Lung (tissue), 16 donors: ENCODE measurements around the gene FGF1. TPM values are rescaled to one million over a fixed set of nuclear protein-coding genes. Genes with fewer than 3 reads are reported as not detected.

ENCODE experiments used
- ATAC-seq: fragments of 200-7000 bp; cut with Tn5 transposase; one replicate; pipeline ENCODE4 v1.9.1; 2020; ENCODE audit warnings: moderate number of reproducible peaks; ENCODE audit not compliant: insufficient read depth, low FRiP score
- DNase-seq, 3 donors: peaks; one replicate each; pipeline ENCODE4 v3.0.0-alpha.2; 2013 to 2017
- H3K27ac ChIP-seq, 2 donors: one replicate each; pipeline ENCODE4 v1.5.1; 2013; ENCODE audit warnings: mild to moderate bottlenecking in 2 of 2, moderate library complexity in 2 of 2, control low read depth in 1 of 2, inconsistent platforms in 1 of 2, low read depth in 1 of 2, low read length in 1 of 2
- H3K27me3 ChIP-seq, 3 donors: one replicate each; pipeline ENCODE4 v1.5.1; 2013; ENCODE audit warnings: low read length in 2 of 3; ENCODE audit not compliant: control insufficient read depth in 3 of 3, insufficient read depth in 3 of 3
- H3K36me3 ChIP-seq, 4 donors: one replicate each; pipeline ENCODE4 v1.5.1; 2013; ENCODE audit warnings: low read length in 4 of 4, mild to moderate bottlenecking in 1 of 4, moderate library complexity in 1 of 4; ENCODE audit not compliant: control insufficient read depth in 4 of 4, insufficient read depth in 4 of 4
- H3K4me1 ChIP-seq, 5 donors: one replicate each; pipeline ENCODE4 v1.5.1; 2013; ENCODE audit warnings: low read length in 5 of 5, mild to moderate bottlenecking in 2 of 5, moderate library complexity in 1 of 5; ENCODE audit not compliant: control insufficient read depth in 5 of 5, insufficient read depth in 5 of 5
- H3K4me3 ChIP-seq: one replicate; pipeline ENCODE4 v1.5.1; 2013; ENCODE audit warnings: mild to moderate bottlenecking, control low read depth, moderate library complexity
- H3K9ac ChIP-seq, 2 donors: one replicate each; pipeline ENCODE4 v1.5.1; 2013; ENCODE audit warnings: low read length in 2 of 2, control low read depth in 1 of 2; ENCODE audit not compliant: insufficient read depth in 1 of 2
- H3K9me3 ChIP-seq, 4 donors: one replicate each; pipeline ENCODE4 v1.5.1; 2013; ENCODE audit warnings: low read length in 3 of 4, mild to moderate bottlenecking in 1 of 4, moderate library complexity in 1 of 4; ENCODE audit not compliant: control insufficient read depth in 4 of 4, insufficient read depth in 3 of 4
- WGBS, 2 donors: extraction: QIAGEN DNeasy Blood & Tissue Kit; methylation state at CpG; one replicate each; pipeline ENCODE4 v1.1.7; 2013; 5-methylcytosine and 5-hydroxymethylcytosine counted together
- long read RNA-seq, 5 donors: transcript quantifications; one replicate each; lab custom pipeline, GENCODE V29; 2026
- polyA plus RNA-seq, 2 donors: library from polyadenylated mRNA; stranded (reverse); fragments of 200-250 nt; gene quantifications; one replicate each; pipeline ENCODE4 v1.2.1, GENCODE V29; 2013
- total RNA-seq, 2 donors: library from RNA; depleted of rRNA in 1 of 2; stranded (reverse); fragments of >200 nt in 1 of 2; gene quantifications; one replicate each; pipeline ENCODE4 v1.2.1, GENCODE V29; 2014 to 2021
- TF ChIP-seq, protein P1 (sequence below): IDR thresholded peaks from 2 replicates; pipeline ENCODE4 v1.5.1; 2012; ENCODE audit warnings: mild to moderate bottlenecking; ENCODE audit errors: control extremely low read depth, extremely low read depth
- donor health status: control.
- donor health status: control.
- donor health status: Bipolar disorder and iron deficiency.
- donor health status: healthy.
- donor health status: DM: yes; HTN: yes; CAD: no.

FGF1 gene
- total RNA-seq (1 to 10 TPM in 1 of 2 donors, under 1 TPM in 1; 0.98 to 1.4 TPM), polyA plus RNA-seq (1 to 10 TPM in 1 of 2 donors, under 1 TPM in 1; 0.47 to 1.1 TPM)
- long read RNA-seq, donor 1, partial matches to known transcripts: 0 of 1 reads
- long read RNA-seq, donor 1, other reads (novel, unspliced or antisense): 0 of 1 reads
- long read RNA-seq, donor 2, full-length matches to known transcripts: 2 of 2 reads
- long read RNA-seq, donor 2, partial matches to known transcripts: 0 of 2 reads
- long read RNA-seq, donor 2, other reads (novel, unspliced or antisense): 0 of 2 reads
- long read RNA-seq, donor 3: 0 reads
- long read RNA-seq, donor 4: 0 reads
- long read RNA-seq, donor 5: 0 reads

DNA sequence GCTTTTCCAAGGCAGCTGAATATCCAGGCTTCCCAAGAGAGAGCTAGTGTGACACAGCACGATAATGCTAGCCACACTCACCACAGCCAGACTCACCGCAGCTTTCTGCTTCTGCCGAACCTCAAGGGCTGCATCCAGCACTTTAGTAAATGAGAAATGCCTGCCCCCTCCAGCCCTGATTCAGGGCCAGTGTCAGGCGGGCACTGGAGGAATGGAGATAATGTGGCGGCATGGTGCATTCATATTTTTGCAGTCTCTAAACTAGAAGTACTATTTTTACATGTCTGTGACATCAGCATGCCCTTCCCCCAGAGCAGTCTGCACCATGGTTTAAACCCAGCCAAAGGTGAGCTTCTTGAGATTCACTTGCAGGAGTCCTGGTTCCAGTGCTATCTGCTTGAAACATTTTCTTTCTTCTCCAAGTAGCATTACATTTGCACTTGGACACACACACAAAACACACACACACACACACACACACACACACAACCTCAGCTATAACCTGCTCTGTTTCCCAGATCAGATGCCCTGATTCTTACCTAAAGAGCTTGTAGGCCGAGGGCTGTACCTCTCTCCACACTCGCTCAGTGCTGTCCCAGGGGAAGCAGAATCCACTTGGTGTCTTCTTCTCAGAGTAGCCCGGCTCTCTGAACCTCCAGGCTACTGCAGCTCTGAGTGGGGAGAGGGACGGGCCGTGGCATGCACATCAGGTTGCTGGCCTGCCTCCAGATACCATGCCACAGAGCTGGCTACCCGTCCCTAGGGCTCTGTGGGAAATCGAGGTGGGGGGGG lies at the start of gene FGF1:
Gene FGF1, minus strand, starts transcription at position 673 of the 792 bp plus-strand sequence. CDS start 71,963 bp downstream, outside the sequence.
- H3K4me3 ChIP-seq: no peak within 1 kb of the TSS
- DNase-seq (peak in 1 of 3 donors; percentile 16), ATAC-seq (no peak)
- TF ChIP-seq, protein P1, sequence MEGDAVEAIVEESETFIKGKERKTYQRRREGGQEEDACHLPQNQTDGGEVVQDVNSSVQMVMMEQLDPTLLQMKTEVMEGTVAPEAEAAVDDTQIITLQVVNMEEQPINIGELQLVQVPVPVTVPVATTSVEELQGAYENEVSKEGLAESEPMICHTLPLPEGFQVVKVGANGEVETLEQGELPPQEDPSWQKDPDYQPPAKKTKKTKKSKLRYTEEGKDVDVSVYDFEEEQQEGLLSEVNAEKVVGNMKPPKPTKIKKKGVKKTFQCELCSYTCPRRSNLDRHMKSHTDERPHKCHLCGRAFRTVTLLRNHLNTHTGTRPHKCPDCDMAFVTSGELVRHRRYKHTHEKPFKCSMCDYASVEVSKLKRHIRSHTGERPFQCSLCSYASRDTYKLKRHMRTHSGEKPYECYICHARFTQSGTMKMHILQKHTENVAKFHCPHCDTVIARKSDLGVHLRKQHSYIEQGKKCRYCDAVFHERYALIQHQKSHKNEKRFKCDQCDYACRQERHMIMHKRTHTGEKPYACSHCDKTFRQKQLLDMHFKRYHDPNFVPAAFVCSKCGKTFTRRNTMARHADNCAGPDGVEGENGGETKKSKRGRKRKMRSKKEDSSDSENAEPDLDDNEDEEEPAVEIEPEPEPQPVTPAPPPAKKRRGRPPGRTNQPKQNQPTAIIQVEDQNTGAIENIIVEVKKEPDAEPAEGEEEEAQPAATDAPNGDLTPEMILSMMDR: no peak
- H3K27ac ChIP-seq: peak within 1 kb of the TSS; percentile 17 to 47
- H3K9ac ChIP-seq: no peak within 1 kb of the TSS
- H3K36me3 ChIP-seq: no peaks in the 10 kb centered on the region
- 58 to 78% methylated on average over 12 of the region's 12 CpGs for WGBS, 2 donors
- H3K4me1 ChIP-seq: peaks cover 0 to 22% (median 17%) of the 10 kb centered on the region in 5 donors
- H3K9me3 ChIP-seq: no peaks in the 10 kb centered on the region
- peaks cover 0 to 3% (median 0%) of the 10 kb centered on the region in 3 donors for H3K27me3 ChIP-seq

DNA sequence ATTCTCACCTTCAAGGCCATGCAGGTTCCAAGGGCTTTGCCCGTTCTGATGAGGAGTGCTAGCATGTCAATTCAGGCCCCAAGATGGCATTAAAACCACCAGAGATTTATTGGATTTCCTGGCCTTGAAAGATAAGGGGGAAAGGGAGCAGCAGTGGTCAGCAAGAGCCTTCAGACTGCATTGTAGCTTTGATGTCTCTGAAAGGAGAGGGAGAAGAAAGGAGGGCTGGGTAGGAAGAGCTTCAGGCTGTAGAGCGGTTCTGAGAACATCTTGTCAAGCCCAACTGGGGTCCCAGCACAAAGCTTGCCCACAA lies 41.8 kb upstream of the FGF1 start:
- whole genome bisulfite sequencing, 2 donors: 75 to 81% methylated on average over 2 of the region's 2 CpGs
- Histone ChIP-seq H3K4me1 (no peaks in the 10 kb centered on the region), H3K36me3 (no peaks in the 10 kb centered on the region), H3K9ac (no peak overlapping the region), H3K27me3 (no peaks in the 10 kb centered on the region), H3K27ac (no peak overlapping the region), H3K4me3 (no peak overlapping the region), H3K9me3 (no peaks in the 10 kb centered on the region)
- TF ChIP-seq, protein P1: no peak
- ATAC-seq (no peak), DNase-seq (no peak)

DNA sequence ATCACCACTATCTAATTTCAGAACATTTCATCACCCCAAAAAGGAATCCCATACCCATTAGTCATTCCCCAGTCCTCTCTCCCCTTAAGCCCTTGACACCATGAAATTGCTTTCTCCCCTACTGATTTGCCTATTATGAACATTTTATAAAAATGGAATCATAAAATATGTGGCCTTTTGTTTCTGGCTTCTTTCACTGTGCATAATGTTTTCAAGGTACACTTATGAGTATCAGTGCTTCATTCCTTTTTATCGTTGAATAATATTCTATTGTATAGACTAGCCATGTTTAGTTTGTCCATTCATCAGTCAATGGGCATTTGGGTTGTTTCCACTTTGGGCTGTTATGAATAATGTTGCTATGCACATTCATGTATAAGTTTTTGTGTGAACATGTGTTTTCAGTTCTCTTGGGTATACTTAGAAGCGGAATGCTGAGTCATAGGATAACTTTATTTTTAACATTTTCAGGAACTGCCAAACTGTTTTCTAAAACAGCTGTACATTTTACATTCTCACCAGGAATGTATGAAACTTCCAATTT lies 40.4 kb upstream of the FGF1 start:
- Histone ChIP-seq H3K36me3 (no peaks in the 10 kb centered on the region), H3K9me3 (no peaks in the 10 kb centered on the region), H3K27me3 (no peaks in the 10 kb centered on the region), H3K4me1 (no peaks in the 10 kb centered on the region), H3K9ac (no peak overlapping the region), H3K27ac (no peak overlapping the region), H3K4me3 (no peak overlapping the region)
- peak; percentile 9 for ATAC-seq
- WGBS, 2 donors: 40 to 70% methylated on average over 2 of the region's 2 CpGs
- TF ChIP-seq, protein P1: no peak
- DNase-seq: peak in 2 of 3 donors; percentile 62 to 74
